Upper lobe of left lung (tissue), 6 donors: ENCODE measurements around the gene CEP41. TPM values are rescaled to one million over a fixed set of nuclear protein-coding genes. Genes with fewer than 3 reads are reported as not detected.
A peak's percentile ranks its signal among the peaks of the same experiment; 100 is the strongest.

ENCODE experiments used
- ATAC-seq, 2 donors: fragments of 200-7000 bp; cut with Tn5 transposase; one replicate each; pipeline ENCODE4 v1.9.1; 2022; ENCODE audit warnings: mild to moderate bottlenecking in 2 of 2, moderate library complexity in 2 of 2; ENCODE audit not compliant: low FRiP score in 2 of 2
- DNase-seq, 2 donors: peaks; one replicate each; pipeline ENCODE4 v3.0.0-alpha.2; 2019 to 2020
- H3K27ac ChIP-seq, 4 donors: fragments of 200-600 bp; sonication (generic); one replicate each; pipeline ENCODE4 v1.5.1; 2016 to 2019
- H3K27me3 ChIP-seq, 4 donors: fragments of 200-600 bp; sonication (generic); one replicate each; pipeline ENCODE4 v1.5.1; 2017 to 2019
- H3K36me3 ChIP-seq, 4 donors: fragments of 200-600 bp; sonication (generic); one replicate each; pipeline ENCODE4 v1.5.1; 2016 to 2019
- H3K4me1 ChIP-seq, 4 donors: fragments of 200-600 bp; sonication (generic); one replicate each; pipeline ENCODE4 v1.5.1; 2018 to 2019
- H3K4me3 ChIP-seq, 4 donors: fragments of 200-600 bp; sonication (generic); one replicate each; pipeline ENCODE4 v1.5.1; 2017 to 2019; ENCODE audit warnings: mild to moderate bottlenecking in 2 of 4, moderate library complexity in 1 of 4
- H3K9me3 ChIP-seq, 4 donors: fragments of 200-600 bp; sonication (generic); one replicate each; pipeline ENCODE4 v1.5.1; 2018 to 2019
- EP300 ChIP-seq, 4 donors: sonication (generic); formaldehyde crosslinking; IDR thresholded peaks; one replicate each; pipeline ENCODE4 v1.5.1; 2017; ENCODE audit warnings: antibody characterized with exemption in 4 of 4, control low read depth in 2 of 4
- POLR2A ChIP-seq, 4 donors: fragments of 450-650 bp; IDR thresholded peaks; one replicate each; pipeline ENCODE4 v1.5.1; 2016 to 2017; ENCODE audit warnings: antibody characterized with exemption in 4 of 4, mild to moderate bottlenecking in 2 of 4
- POLR2AphosphoS5 ChIP-seq, 2 donors: sonication (generic); formaldehyde crosslinking; IDR thresholded peaks; one replicate each; pipeline ENCODE4 v1.5.1; 2017; ENCODE audit warnings: antibody characterized with exemption in 2 of 2
- WGBS, 2 donors: methylation state at CpG; one replicate each; pipeline ENCODE4 v1.1.5; 2017 to 2018; 5-methylcytosine and 5-hydroxymethylcytosine counted together
- total RNA-seq, 6 donors: library from RNA; depleted of rRNA in 4 of 6; stranded (reverse); fragments of >200 nt in 4 of 6; gene quantifications; one replicate each; pipeline versions ENCODE4 v1.1.0 to v1.2.1, GENCODE V29; 2016 to 2021
- TF ChIP-seq, protein P1 (sequence below), 6 experiments: fragments of 450-650 bp in 4 of 6; fragments of 200-600 bp in 2 of 6; sonication (generic) in 2 of 6; IDR thresholded peaks; one replicate each; pipeline ENCODE4 v1.5.1; 2016 to 2019; ENCODE audit warnings: antibody characterized with exemption in 6 of 6
- donor health status: DM: no; HTN: no; CAD: no; lungs with moderate emphysema.
- donor health status: DM: no; HTN: yes; CAD: no; lungs with severe emphysema.

Gene CEP41
- total RNA-seq, 6 donors from 2014 or later = 4.3 to 11.5 (median 7.2) TPM

DNA sequence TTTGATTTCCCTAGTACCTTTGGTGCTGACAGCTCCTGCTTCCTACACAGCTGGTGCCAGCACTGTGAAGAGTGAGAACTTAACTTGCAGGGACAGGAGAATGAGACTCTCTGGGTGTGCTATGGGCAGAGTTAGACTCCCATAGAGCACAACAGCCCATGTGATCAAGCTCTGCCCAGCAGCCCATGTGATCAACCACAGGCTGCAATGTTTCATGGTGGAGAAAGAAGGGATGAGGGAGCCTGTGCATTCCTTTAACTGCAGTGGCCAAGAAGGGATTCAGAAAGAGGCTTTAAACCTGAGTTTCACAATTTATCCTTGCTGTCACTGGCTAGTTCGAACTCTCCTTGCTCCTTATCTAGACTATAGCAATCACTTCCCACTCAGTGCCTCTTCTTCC is 41.1 kb upstream of the CEP41 start:
- H3K9me3 ChIP-seq = peaks cover 0 to 6% (median 1%) of the 10 kb centered on the region in 4 donors
- ATAC-seq = no peak
- no peaks in the 10 kb centered on the region for H3K36me3 ChIP-seq
- H3K27ac ChIP-seq = no peak overlapping the region
- peaks cover 9 to 12% (median 11%) of the 10 kb centered on the region in 4 donors for H3K4me1 ChIP-seq
- no peak overlapping the region for H3K4me3 ChIP-seq
- TF ChIP-seq POLR2AphosphoS5 (IDR thresholded peaks at IDR 0.05) (no peak), POLR2A (IDR thresholded peaks at IDR 0.05) (no peak), EP300 (IDR thresholded peaks at IDR 0.05) (no peak)
- TF ChIP-seq, protein P1, sequence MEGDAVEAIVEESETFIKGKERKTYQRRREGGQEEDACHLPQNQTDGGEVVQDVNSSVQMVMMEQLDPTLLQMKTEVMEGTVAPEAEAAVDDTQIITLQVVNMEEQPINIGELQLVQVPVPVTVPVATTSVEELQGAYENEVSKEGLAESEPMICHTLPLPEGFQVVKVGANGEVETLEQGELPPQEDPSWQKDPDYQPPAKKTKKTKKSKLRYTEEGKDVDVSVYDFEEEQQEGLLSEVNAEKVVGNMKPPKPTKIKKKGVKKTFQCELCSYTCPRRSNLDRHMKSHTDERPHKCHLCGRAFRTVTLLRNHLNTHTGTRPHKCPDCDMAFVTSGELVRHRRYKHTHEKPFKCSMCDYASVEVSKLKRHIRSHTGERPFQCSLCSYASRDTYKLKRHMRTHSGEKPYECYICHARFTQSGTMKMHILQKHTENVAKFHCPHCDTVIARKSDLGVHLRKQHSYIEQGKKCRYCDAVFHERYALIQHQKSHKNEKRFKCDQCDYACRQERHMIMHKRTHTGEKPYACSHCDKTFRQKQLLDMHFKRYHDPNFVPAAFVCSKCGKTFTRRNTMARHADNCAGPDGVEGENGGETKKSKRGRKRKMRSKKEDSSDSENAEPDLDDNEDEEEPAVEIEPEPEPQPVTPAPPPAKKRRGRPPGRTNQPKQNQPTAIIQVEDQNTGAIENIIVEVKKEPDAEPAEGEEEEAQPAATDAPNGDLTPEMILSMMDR (IDR thresholded peaks at IDR 0.05) = no peak
- H3K27me3 ChIP-seq = no peaks in the 10 kb centered on the region
- WGBS, 2 donors = 70 to 75% methylated on average over 1 of the region's 1 CpG
- no peak for DNase-seq

DNA sequence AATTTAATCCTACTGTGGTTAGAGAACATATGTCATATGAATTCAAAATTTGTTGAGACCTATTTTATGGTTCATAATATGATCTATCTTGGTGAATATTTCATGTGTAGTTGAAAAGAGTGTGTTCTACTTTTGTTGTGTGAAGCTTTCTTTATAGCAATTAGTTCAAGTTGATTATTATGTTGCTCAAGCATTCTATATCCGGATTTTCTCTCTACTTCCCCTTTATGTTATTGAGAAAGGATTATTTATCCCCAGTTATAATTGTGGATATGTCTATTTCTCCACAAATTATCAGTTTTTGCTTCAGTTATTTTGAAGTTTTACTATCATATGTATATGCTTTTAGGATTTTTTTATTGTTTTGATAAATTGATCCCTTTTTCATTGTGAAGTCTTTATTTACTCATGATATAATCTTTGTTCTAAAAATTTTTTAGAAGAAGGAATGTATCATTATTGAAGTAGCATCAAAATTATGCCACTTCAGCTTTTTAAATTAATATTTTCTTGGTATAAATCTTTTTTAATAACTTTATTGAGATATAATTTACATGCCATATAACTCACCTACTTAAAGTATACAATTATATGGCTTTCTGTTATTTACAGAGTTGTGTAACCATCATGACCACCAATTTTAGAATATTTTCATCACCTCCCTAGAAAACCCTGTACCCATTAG is 39.0 kb upstream of the CEP41 start:
- no peak for ATAC-seq
- DNase-seq = no peak
- Histone ChIP-seq H3K36me3 (no peaks in the 10 kb centered on the region), H3K27ac (no peak overlapping the region), H3K9me3 (peaks cover 0 to 6% (median 1%) of the 10 kb centered on the region in 4 donors), H3K4me1 (no peaks in the 10 kb centered on the region), H3K27me3 (no peaks in the 10 kb centered on the region), H3K4me3 (no peak overlapping the region)
- no peak for TF ChIP-seq POLR2A (IDR thresholded peaks at IDR 0.05)
- TF ChIP-seq EP300 (IDR thresholded peaks at IDR 0.05) = no peak
- TF ChIP-seq, protein P1 (IDR thresholded peaks at IDR 0.05) = no peak
- TF ChIP-seq POLR2AphosphoS5 (IDR thresholded peaks at IDR 0.05) = no peak
- 41 to 75% methylated on average over 1 of the region's 1 CpG for WGBS, 2 donors

- H3K27ac ChIP-seq = no peak overlapping the region
- no peaks in the 10 kb centered on the region for H3K27me3 ChIP-seq
- 83 to 86% methylated on average over 3 of the region's 3 CpGs for WGBS, 2 donors
- DNase-seq = no peak
- H3K4me1 ChIP-seq = no peaks in the 10 kb centered on the region
- H3K36me3 ChIP-seq = no peaks in the 10 kb centered on the region
- peaks cover 0 to 6% (median 1%) of the 10 kb centered on the region in 4 donors for H3K9me3 ChIP-seq
- H3K4me3 ChIP-seq = no peak overlapping the region
- no peak for ATAC-seq
- TF ChIP-seq POLR2A (IDR thresholded peaks at IDR 0.05) (no peak), POLR2AphosphoS5 (IDR thresholded peaks at IDR 0.05) (no peak), EP300 (IDR thresholded peaks at IDR 0.05) (no peak)
- TF ChIP-seq, protein P1 (IDR thresholded peaks at IDR 0.05) = no peak
These were observed 38.2 kb upstream of the CEP41 start for GRCh38 chr7:130478991-130479390.

GRCh38 chr7:130476297-130477150 is 35.7 kb upstream of the CEP41 start:
- ATAC-seq (peak in 1 of 2 donors; percentile 35), DNase-seq (no peak)
- no peaks in the 10 kb centered on the region for H3K27me3 ChIP-seq
- peaks cover 0 to 6% (median 1%) of the 10 kb centered on the region in 4 donors for H3K9me3 ChIP-seq
- no peak overlapping the region for H3K4me3 ChIP-seq
- H3K36me3 ChIP-seq = no peaks in the 10 kb centered on the region
- H3K4me1 ChIP-seq = no peaks in the 10 kb centered on the region
- H3K27ac ChIP-seq = no peak overlapping the region
- 75 to 77% methylated on average over 9 of the region's 9 CpGs for WGBS, 2 donors
- no peak for TF ChIP-seq POLR2AphosphoS5 (IDR thresholded peaks at IDR 0.05)
- TF ChIP-seq, protein P1 (IDR thresholded peaks at IDR 0.05) = no peak
- TF ChIP-seq POLR2A (IDR thresholded peaks at IDR 0.05) = no peak
- no peak for TF ChIP-seq EP300 (IDR thresholded peaks at IDR 0.05)
